Parietal lobe (tissue), 2 donors: ENCODE results near the gene PYROXD2. TPM values are rescaled to one million over a fixed set of nuclear protein-coding genes. Genes with fewer than 3 reads are reported as not detected.

Experiments used
- small RNA-seq: library from RNA; depleted of rRNA; stranded (forward); fragments of <200 nt; gene quantifications from one replicate; pipeline ENCODE3, GENCODE V24; 2014; ENCODE audit warnings: low replicate concordance
- total RNA-seq: library from RNA; depleted of rRNA; stranded (reverse); fragments of >200 nt; gene quantifications from one replicate; pipeline ENCODE4 v1.2.3, GENCODE V29; 2014

PYROXD2 gene
- 4.4 TPM for total RNA-seq

DNA sequence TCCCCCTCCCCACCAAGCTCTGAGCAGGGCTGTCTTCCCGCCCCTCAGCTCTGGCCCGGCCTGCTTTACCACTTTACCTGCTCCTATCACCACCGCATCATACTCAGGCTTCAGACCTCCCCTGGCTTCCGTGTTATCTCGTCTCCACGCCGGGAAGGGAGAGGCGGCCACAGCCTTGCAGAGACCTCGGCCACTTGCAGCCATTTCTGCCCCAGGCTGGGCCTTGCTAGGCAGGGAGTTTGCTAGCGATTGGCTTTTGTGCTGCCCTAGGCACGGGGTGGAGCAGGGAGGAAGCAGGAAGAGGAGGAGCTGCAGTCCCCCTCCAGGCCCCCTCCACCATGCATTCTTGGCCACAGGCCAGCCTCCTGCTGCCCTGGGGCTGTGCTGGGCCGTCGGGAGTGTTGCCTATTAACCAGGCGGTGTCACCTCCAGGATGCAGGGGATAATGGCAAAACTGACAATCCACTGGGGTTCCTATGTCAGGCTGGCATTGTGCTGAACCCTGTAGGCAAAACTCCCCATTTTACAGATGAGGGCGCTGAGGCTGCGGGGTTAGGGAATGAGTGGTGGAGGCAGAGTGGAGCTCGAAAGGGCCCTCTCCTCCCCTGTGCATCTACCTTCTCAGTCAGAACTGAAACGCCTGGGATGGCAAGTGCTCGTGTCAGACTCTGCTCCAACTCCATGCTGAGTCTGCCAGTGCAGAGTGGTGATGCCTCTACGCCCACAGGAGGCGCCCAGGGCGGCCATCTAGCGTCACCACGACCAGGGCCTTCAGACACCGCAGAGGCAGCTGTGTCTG is at the start of gene PYROXD2:
PYROXD2 (minus strand) TSS at position 251 of the 799 bp plus-strand sequence; CDS start at position 204, 47 bp downstream.

DNA sequence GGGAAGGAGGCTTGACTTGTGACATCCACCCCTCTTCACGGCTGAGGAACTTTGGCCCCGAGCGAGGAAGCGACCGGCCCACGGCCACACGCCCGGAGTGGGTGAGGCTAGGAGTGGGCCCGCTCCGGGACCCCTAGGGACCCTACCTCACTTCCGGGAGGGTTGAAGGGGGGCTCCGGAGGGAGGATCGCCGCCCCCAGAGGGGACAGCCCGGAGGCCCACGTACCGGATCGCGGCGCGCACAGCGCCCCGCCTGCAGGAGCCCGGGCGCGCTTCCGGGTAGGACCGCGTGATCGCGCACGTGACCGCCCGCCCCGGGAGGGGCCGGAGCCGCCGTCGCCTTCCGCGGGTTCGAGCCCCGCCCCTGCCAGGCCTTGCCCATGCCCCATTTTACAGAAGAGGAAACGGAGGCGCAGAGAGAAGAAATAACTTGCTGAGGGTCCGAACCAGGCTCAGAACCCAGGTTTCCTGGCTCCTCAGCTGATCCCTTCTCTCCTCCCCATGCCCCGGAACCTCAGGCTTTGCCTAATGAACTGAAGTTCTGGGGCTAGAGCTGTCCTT is 31.8 kb upstream of the PYROXD2 start, which contains the start of gene HPS1:
HPS1 (minus strand) TSS at position 275 of the 561 bp plus-strand sequence. CDS start 3,695 bp downstream, outside the sequence.

Small RNA genes lying within 50 kb of the gene (small RNA-seq; reads per million reads assigned to genes)
- not detected for gene MIR4685

Other genes starting within 250 kb of the PYROXD2 start
- 0.31 TPM for gene LOXL4, start 147.0 kb downstream of the PYROXD2 start, total RNA-seq
- gene HPS1, start 31.8 kb upstream of the PYROXD2 start, total RNA-seq = 20.7 TPM